Chondrocyte (in vitro differentiated cells): ENCODE data around the gene LAG3. TPM values are rescaled to one million over a fixed set of nuclear protein-coding genes. Genes with fewer than 3 reads are reported as not detected.

Experiments
- DNase-seq: peaks from one replicate; pipeline ENCODE4 v3.0.0; 2021; ENCODE audit warnings: mixed read lengths, low spot score
- H3K27ac Mint-ChIP-seq: one replicate; pipeline ENCODE4 v1.8.0; 2021; ENCODE audit warnings: mild to moderate bottlenecking, moderate library complexity, mixed read lengths; ENCODE audit not compliant: unreplicated experiment
- H3K27me3 Mint-ChIP-seq: 2 replicates; pipeline ENCODE4 v1.8.0; 2021; ENCODE audit warnings: low read depth, mixed read lengths
- H3K36me3 Mint-ChIP-seq: 2 replicates; pipeline ENCODE4 v1.8.0; 2021; ENCODE audit warnings: low read depth, mixed read lengths
- H3K4me1 Mint-ChIP-seq: 2 replicates; pipeline ENCODE4 v1.8.0; 2021; ENCODE audit warnings: low read depth, mild to moderate bottlenecking, mixed read lengths
- H3K4me3 Mint-ChIP-seq: one replicate; pipeline ENCODE4 v1.8.0; 2021; ENCODE audit warnings: mild to moderate bottlenecking, moderate library complexity, mixed read lengths; ENCODE audit not compliant: unreplicated experiment
- H3K9me3 Mint-ChIP-seq: 2 replicates; pipeline ENCODE4 v1.8.0; 2021; ENCODE audit warnings: low read depth, mixed read lengths
- CTCF ChIP-seq: fragments of 200-600 bp; sonication (generic); IDR thresholded peaks from 2 replicates; pipeline ENCODE4 v1.5.0; 2021; ENCODE audit warnings: antibody characterized with exemption, mild to moderate bottlenecking, moderate library complexity
- total RNA-seq: library from RNA; stranded (reverse); gene quantifications from 3 replicates; pipeline ENCODE4 v1.2.1, GENCODE V29; 2021

The LAG3 gene
- total RNA-seq, 1 donor from 2014 or later, result 1.0 TPM

GRCh38 chr12:6770094-6770493 lies 2.2 kb upstream of the LAG3 start:
- Mint-ChIP-seq H3K27ac (no peak overlapping the region), H3K4me3 (no peak overlapping the region)
- no peak for DNase-seq

GRCh38 chr12:6770600-6770999 lies 1.7 kb upstream of the LAG3 start:
- H3K27me3 Mint-ChIP-seq, result no peaks in the 10 kb centered on the region
- peaks cover 21% of the 10 kb centered on the region for H3K36me3 Mint-ChIP-seq
- H3K4me3 Mint-ChIP-seq, result no peak overlapping the region
- H3K27ac Mint-ChIP-seq, result no peak overlapping the region
- no peak for DNase-seq
- TF ChIP-seq CTCF, result no peak
- no peaks in the 10 kb centered on the region for H3K9me3 Mint-ChIP-seq
- H3K4me1 Mint-ChIP-seq, result peaks cover 26% of the 10 kb centered on the region

More at GRCh38 chr12:6770094-6770493, 2.2 kb upstream of the LAG3 start:
- H3K36me3 Mint-ChIP-seq, result peaks cover 19% of the 10 kb centered on the region
- peaks cover 32% of the 10 kb centered on the region for H3K4me1 Mint-ChIP-seq
- H3K9me3 Mint-ChIP-seq, result no peaks in the 10 kb centered on the region
- H3K27me3 Mint-ChIP-seq, result no peaks in the 10 kb centered on the region
- no peak for TF ChIP-seq CTCF

GRCh38 chr12:6771091-6771495 lies 1.2 kb upstream of the LAG3 start:
- Mint-ChIP-seq H3K4me3 (no peak overlapping the region), H3K36me3 (peaks cover 22% of the 10 kb centered on the region), H3K27me3 (no peaks in the 10 kb centered on the region), H3K9me3 (no peaks in the 10 kb centered on the region), H3K27ac (no peak overlapping the region), H3K4me1 (peaks cover 22% of the 10 kb centered on the region)
- no peak for TF ChIP-seq CTCF
- no peak for DNase-seq

GRCh38 chr12:6771509-6772330 lies 600 bp upstream of the LAG3 start:
- DNase-seq, result no peak
- TF ChIP-seq CTCF, result no peak
- H3K4me3 Mint-ChIP-seq, result no peak overlapping the region
- H3K27me3 Mint-ChIP-seq, result no peaks in the 10 kb centered on the region
- no peak overlapping the region for H3K27ac Mint-ChIP-seq
- H3K36me3 Mint-ChIP-seq, result peaks cover 22% of the 10 kb centered on the region
- H3K4me1 Mint-ChIP-seq, result peaks cover 22% of the 10 kb centered on the region
- H3K9me3 Mint-ChIP-seq, result no peaks in the 10 kb centered on the region

- H3K36me3 Mint-ChIP-seq, result peaks cover 19% of the 10 kb centered on the region
- H3K27ac Mint-ChIP-seq, result no peak overlapping the region
- no peak for DNase-seq
- no peak for TF ChIP-seq CTCF
- H3K9me3 Mint-ChIP-seq, result no peaks in the 10 kb centered on the region
- H3K27me3 Mint-ChIP-seq, result no peaks in the 10 kb centered on the region
- H3K4me3 Mint-ChIP-seq, result no peak overlapping the region
- peaks cover 19% of the 10 kb centered on the region for H3K4me1 Mint-ChIP-seq
Observed at GRCh38 chr12:6772726-6773589, 638 bp downstream of the LAG3 start.
